ENCODE data around the gene SLC22A17. TPM values are rescaled to one million over a fixed set of nuclear protein-coding genes. Genes with fewer than 3 reads are reported as not detected.

The SLC22A17 gene
- total and polyA plus RNA-seq, 10 of the 15 experiments (the other 5 are each of a cell fraction or from before 2014, with no cell fraction given) = not detected

DNA sequence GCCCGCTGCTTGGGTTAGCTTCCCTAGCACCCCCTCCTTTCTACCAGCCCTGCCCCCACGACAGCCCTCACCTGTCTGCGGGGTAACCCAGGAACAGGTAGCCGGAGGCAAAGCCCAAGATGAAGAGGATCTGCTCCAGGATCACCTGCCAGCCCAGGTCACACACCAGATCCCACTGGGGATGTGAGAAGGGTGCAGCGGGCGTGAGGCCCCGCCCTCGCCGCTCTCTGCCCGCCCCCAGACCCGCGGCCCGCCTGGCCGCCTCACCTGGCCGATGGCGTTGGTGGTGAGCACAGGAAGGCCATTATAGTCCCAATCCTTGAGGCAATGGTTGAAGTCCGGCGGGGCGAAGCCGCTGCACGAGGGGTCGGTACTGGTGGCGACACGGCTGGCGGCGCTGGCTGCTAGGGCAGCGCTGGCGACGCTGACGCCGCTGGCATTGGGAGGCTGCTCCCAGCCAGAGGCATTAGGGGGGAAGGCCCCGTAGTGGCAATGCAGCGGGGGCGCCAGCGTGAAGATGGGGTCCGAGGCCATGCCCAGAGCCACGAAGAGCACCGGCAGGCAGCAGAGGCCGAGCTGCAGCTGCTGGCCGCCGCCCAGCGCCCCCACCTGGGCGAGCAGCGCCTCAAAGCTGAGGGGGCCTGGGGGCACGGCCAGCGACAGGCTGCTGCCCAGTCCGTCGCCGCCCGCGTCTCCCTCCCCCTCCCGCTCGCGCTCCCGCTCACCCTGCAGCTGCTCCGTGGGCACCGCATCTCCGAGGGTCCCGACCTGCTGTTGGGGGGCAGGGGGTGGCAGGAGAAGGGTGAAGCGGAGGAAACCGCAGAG is 794 bp downstream of the SLC22A17 start:
- Histone ChIP-seq H3K4me2 (ENCODE audit: control insufficient read depth, insufficient read depth) (0 out of 2 replicates have a peak overlapping the region, but pooled peaks have one; percentile 1), H3K9ac (ENCODE audit: control insufficient read depth, insufficient read depth, low read length) (no peak overlapping the region), H3K27me3 (replicated peaks in 1 of 2; ENCODE audit: control insufficient read depth in 2 of 2, insufficient read depth in 2 of 2, low read length in 1 of 2) (peaks cover 7 to 9% of the 10 kb centered on the region in 2 experiments), H3K36me3 (ENCODE audit: control insufficient read depth in 2 of 2, insufficient read depth in 2 of 2, low read length in 1 of 2) (no peaks in the 10 kb centered on the region), H3K9me3 (replicated peaks; ENCODE audit: control insufficient read depth, insufficient read depth, low read length) (no peaks in the 10 kb centered on the region), H3K4me3 (no peak overlapping the region), H4K20me1 (ENCODE audit: control insufficient read depth, insufficient read depth) (no peaks in the 10 kb centered on the region), H2AFZ (ENCODE audit: control insufficient read depth, low read depth, low read length) (no peak overlapping the region), H3K79me2 (ENCODE audit: control insufficient read depth, insufficient read depth, low read length) (no peaks in the 10 kb centered on the region), H3K4me1 (ENCODE audit: control insufficient read depth, insufficient read depth, low read length) (no peaks in the 10 kb centered on the region), H3K27ac (ENCODE audit: control insufficient read depth, insufficient read depth) (no peak overlapping the region)
- DNase-seq (ENCODE audit: low read depth, low spot score) = no peak
- ChIA-PET CTCF (no interaction called here), RAD21 (ENCODE audit: unreplicated experiment) (interaction anchor here (0.6 kb wide), 1 partner anchor 31 kb away, joined by 3 read pairs; the partner anchor contains the start of gene PABPN1), SMC1A (ENCODE audit: uncharacterized antibody, unreplicated experiment) (no interaction called here), POLR2A (no interaction called here)
- 49% methylated on average over 45 of the region's 61 CpGs for WGBS (ENCODE audit: insufficient coverage, insufficient replicate concordance, low lambda C conversion rate, missing lambda C conversion rate)
- in situ Hi-C loops (cut with MboI) (no loop called here), intact Hi-C loops (cut with micrococcal nuclease; ENCODE audit: unreplicated experiment) (no loop called here)
- no peak for ATAC-seq
- FAIRE-seq = no peak
- TF ChIP-seq MXI1 (IDR thresholded peaks at IDR 0.05; ENCODE audit: low read depth, low read length) (no peak), MYC (IDR thresholded peaks at IDR 0.05; ENCODE audit: insufficient read depth, insufficient read length, insufficient replicate concordance, low read length, severe bottlenecking) (no peak), PML (IDR thresholded peaks at IDR 0.05; ENCODE audit: low read length) (no peak), ESRRA (IDR thresholded peaks at IDR 0.05; ENCODE audit: low read length) (no peak)
- TF ChIP-seq, protein P1, sequence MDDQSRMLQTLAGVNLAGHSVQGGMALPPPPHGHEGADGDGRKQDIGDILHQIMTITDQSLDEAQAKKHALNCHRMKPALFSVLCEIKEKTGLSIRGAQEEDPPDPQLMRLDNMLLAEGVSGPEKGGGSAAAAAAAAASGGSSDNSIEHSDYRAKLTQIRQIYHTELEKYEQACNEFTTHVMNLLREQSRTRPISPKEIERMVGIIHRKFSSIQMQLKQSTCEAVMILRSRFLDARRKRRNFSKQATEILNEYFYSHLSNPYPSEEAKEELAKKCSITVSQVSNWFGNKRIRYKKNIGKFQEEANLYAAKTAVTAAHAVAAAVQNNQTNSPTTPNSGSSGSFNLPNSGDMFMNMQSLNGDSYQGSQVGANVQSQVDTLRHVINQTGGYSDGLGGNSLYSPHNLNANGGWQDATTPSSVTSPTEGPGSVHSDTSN (IDR thresholded peaks at IDR 0.05; ENCODE audit: insufficient replicate concordance, low read depth, low read length) = no peak
- TF ChIP-seq, protein P2, sequence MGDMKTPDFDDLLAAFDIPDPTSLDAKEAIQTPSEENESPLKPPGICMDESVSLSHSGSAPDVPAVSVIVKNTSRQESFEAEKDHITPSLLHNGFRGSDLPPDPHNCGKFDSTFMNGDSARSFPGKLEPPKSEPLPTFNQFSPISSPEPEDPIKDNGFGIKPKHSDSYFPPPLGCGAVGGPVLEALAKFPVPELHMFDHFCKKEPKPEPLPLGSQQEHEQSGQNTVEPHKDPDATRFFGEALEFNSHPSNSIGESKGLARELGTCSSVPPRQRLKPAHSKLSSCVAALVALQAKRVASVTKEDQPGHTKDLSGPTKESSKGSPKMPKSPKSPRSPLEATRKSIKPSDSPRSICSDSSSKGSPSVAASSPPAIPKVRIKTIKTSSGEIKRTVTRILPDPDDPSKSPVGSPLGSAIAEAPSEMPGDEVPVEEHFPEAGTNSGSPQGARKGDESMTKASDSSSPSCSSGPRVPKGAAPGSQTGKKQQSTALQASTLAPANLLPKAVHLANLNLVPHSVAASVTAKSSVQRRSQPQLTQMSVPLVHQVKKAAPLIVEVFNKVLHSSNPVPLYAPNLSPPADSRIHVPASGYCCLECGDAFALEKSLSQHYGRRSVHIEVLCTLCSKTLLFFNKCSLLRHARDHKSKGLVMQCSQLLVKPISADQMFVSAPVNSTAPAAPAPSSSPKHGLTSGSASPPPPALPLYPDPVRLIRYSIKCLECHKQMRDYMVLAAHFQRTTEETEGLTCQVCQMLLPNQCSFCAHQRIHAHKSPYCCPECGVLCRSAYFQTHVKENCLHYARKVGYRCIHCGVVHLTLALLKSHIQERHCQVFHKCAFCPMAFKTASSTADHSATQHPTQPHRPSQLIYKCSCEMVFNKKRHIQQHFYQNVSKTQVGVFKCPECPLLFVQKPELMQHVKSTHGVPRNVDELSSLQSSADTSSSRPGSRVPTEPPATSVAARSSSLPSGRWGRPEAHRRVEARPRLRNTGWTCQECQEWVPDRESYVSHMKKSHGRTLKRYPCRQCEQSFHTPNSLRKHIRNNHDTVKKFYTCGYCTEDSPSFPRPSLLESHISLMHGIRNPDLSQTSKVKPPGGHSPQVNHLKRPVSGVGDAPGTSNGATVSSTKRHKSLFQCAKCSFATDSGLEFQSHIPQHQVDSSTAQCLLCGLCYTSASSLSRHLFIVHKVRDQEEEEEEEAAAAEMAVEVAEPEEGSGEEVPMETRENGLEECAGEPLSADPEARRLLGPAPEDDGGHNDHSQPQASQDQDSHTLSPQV (IDR thresholded peaks at IDR 0.05) = no peak
- no TSS peak for BruUV-seq (replicated peaks)
